HG03520 (cell line): ENCODE results near the gene WDR90.

Source experiments
- ATAC-seq: cut with Tn5 transposase; IDR thresholded peaks from one replicate; pipeline ENCODE4 v1.9.1; 2021; ENCODE audit warnings: mild to moderate bottlenecking, moderate library complexity; ENCODE audit not compliant: unreplicated experiment

Gene WDR90

GRCh38 chr16:637081-638018 lies 11.8 kb upstream of the WDR90 start:
- no peak for ATAC-seq

GRCh38 chr16:638034-638543 lies 11.1 kb upstream of the WDR90 start:
- no peak for ATAC-seq

- no peak for ATAC-seq
These were observed 10.3 kb upstream of the WDR90 start for GRCh38 chr16:638836-639235.

GRCh38 chr16:640614-641013 lies 8.6 kb upstream of the WDR90 start:
- no peak for ATAC-seq

- no peak for ATAC-seq
These were observed 7.6 kb upstream of the WDR90 start, which contains the start of gene MCRIP2 for GRCh38 chr16:641326-642188. TSS of gene MCRIP2 (plus strand) at chr16:641828. CDS start at chr16:641992, 164 bp downstream.

- ATAC-seq, result no peak
These were observed 6.7 kb upstream of the WDR90 start for GRCh38 chr16:642189-643049.

GRCh38 chr16:643050-643368 lies 6.2 kb upstream of the WDR90 start:
- ATAC-seq, result no peak

- no peak for ATAC-seq
These were observed 4.6 kb upstream of the WDR90 start for GRCh38 chr16:644556-644955.

GRCh38 chr16:645852-646678 lies 3.1 kb upstream of the WDR90 start:
- no peak for ATAC-seq

GRCh38 chr16:646679-647172 lies 2.4 kb upstream of the WDR90 start:
- no peak for ATAC-seq

- no peak for ATAC-seq
These were observed 1.8 kb upstream of the WDR90 start for GRCh38 chr16:647173-647902.

GRCh38 chr16:648071-648780 lies 939 bp upstream of the WDR90 start:
- no peak for ATAC-seq

- peak; percentile 5 for ATAC-seq
These were observed 466 bp downstream of the WDR90 start for GRCh38 chr16:649631-650030.

GRCh38 chr16:651844-652243 lies 2.7 kb downstream of the WDR90 start:
- ATAC-seq, result no peak

- no peak for ATAC-seq
These were observed 3.5 kb downstream of the WDR90 start for GRCh38 chr16:652454-653305.

- ATAC-seq, result no peak
These were observed 4.9 kb downstream of the WDR90 start for GRCh38 chr16:654034-654433.

- no peak for ATAC-seq
These were observed 8.3 kb downstream of the WDR90 start for GRCh38 chr16:657487-657886.
